CD4-positive, alpha-beta T cell treated with Interleukin-10 for 1 hour (primary cell): ENCODE measurements around the gene MT3.

ENCODE experiments used
- DNase-seq: peaks from one replicate; pipeline ENCODE4 v3.0.0-alpha.2; 2020

Gene MT3

GRCh38 chr16:56589141-56590039 is at the start of gene MT3:
Gene MT3 (plus strand): TSS chr16:56589528. CDS start chr16:56589591, 63 bp downstream.
- no peak for DNase-seq

DNA sequence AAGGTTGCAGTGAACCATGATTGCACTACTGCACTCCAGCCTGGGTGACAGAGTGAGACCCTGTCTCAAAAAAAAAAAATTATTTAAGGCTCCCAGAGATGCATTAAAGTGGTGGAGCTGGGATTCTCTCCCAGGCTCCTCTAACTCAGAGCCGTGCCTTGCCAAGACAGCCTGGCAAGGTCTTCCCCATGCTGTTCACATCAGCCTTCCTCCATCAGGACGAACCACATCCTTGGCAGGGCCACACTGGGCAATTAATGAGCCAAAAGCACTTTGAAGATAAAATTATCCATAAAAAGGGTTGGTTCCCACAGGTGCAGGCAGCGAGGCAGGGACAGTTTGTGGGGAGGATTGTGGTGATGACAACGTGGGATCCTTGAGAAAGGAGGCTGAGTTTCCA is 49.7 kb upstream of the MT3 start:
- DNase-seq, result no peak

- no peak for DNase-seq
These were observed 47.3 kb upstream of the MT3 start for GRCh38 chr16:56542039-56542438.

DNA sequence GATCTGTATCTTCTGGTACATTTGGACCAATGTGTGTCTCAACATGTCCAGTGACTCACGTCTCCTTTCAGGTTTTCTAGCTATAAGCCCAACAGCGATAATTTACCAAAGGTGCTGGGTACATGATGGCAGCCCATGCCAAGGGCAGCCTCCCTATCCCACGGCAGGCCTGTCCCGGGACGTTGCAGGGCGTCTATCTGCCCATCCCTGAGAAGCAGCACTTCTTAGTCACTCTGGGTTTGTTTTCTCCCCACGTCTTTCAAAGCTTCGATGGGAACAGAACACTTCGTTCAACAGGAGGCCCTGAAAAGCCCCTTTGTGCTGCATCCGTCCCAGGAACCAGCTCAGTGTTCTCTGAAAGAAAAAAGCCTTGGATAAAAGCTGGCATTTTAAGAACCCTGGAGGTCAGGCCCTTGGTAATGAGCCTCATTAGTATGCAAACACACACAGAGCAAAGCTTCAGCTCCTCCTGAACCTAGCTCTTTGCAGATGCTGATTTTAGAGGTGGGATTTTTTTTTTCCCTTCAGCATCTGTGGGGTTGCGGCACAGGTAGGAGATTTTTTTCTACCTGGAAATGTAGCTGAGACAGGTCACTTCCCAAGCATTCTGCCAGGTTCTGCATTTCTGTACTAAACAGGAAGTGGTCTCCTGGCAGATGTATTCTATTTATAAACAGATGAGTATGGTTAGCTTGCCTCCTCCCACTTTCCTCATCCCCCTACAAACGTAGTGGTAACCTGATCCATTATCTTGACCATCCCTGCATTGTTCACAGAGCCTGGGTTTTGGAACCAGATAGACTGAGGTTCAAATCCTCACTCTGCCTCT is 42.0 kb upstream of the MT3 start:
- DNase-seq, result peak; percentile 1

- no peak for DNase-seq
These were observed 41.3 kb upstream of the MT3 start for GRCh38 chr16:56547949-56548567.

- no peak for DNase-seq
These were observed 40.2 kb upstream of the MT3 start for GRCh38 chr16:56549161-56549560.

- no peak for DNase-seq
These were observed 39.5 kb upstream of the MT3 start for GRCh38 chr16:56549744-56550385.

DNA sequence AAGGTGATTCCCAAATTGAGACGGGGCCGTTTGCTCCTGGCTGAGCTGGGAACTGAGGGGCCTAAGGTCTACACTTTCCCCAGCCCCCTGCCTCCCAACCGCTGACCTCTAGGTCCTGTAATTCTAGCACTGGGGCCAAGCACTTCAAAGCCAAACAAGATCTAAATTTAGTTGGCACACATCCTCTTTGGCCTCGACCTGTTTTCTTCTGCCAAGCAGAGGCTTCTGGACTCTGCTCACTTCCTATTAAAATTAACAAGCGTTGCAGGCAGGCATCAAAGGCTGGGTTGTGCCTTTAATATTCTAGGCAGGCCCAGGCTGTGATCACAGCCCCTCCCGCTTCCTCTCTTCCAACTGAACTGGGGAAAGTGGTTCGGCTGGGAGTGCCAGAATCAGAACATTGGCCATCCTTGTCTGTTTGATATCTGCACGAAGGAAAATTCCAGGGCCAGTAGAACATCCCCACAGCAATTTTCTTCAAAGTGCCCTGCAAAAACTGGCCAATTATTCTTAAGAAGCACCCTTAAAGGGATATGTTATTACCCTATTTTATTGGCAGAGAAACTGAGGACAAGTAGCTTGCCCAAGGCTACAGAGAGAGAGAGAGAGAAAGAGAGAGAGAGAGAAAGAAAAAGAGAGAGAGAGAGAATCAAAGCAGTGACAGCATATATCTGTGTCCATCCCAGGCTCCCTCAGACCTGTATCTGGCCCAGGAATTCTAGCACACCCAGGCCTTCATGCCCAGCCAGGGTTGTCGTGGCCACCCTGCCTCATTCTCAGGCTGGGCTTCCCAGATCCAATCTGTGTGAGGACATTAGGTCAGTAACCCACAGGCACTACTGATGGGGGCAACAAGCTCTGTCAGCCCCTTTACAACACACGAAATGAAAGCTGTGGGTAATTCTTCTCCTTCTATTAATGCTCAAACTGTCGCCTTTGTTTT is 37.3 kb upstream of the MT3 start:
- no peak for DNase-seq

DNA sequence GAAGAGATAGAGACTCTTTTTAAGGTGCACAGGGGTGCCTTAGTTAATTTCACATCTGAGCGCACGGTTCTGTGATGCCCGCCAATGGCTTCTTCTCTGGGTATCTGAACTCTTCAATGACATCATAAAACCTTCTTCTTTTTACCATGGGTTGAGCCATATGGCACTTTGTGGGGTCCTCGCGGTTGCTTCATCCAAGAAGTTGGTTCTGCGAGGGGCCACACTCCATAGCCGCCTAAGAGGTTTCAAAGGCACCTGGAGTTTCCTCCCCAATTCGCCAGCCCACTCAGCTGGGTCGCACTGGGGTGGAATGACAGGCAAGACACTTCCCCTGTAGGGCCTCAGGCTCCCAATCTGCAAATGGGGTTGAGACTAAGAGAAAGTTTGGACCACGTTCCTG is 34.9 kb upstream of the MT3 start:
- no peak for DNase-seq

GRCh38 chr16:56558024-56558747 is 31.1 kb upstream of the MT3 start:
- DNase-seq, result no peak

DNA sequence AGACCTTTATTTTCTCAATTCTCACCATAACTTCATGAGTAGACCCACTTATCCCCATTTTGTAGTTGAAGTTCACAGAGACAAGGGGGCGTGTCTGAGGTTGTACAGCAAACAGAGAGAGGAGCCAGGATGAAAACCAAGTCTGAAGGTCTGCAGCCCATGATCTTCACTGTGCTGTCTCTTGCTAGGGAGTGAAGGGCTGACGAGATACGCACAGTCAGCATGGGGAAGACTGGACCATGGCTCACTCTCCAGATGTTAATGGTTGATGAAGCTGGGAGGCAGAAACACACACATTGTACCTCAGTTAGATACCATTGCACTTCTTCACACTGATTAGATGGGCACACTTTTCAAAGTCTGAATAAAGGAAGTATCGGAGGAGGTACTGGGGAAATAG is 30.2 kb upstream of the MT3 start:
- no peak for DNase-seq

DNA sequence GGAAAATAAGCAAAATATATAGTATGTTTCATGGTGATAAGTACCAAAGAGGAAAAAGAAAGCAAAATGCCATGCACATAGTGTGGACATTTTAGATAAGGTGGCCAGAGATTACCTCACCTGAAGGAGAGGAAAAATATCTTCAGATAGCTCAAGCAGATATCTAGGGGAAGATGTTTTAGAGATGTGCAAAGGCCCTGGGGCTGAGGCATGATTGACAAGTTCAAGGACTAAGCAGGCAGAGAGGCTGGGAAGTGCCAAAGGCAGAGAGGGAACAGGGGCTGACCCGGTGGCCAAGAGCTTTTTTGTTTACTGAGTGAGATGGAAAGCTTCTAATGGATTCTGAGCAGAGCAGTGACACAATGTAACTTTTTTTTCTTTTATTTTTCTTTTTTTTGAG is 28.9 kb upstream of the MT3 start:
- no peak for DNase-seq

DNA sequence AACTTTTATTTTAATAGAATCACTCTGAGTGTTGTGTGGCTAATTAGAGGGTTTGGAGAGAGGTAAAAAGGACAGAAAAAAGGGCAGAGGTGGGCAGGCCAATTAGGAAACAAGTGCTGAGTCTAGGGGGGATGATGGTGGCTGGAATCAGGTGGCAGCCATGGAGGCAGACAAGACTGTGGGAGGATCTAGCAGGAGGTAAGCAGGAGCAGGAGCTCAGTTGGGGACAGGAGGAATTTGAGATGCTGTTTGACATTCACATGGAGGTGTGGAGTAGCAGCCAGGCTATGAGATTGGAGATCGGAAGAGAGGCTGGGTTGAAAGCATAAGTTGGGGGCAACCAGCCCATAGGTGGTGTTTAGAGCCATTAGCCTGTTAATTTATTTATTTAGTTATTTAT is 28.2 kb upstream of the MT3 start:
- no peak for DNase-seq

- DNase-seq, result no peak
These were observed 24.4 kb upstream of the MT3 start, which contains the start of gene MT4 for GRCh38 chr16:56564793-56565477. Gene MT4 (plus strand): TSS chr16:56565073. CDS start chr16:56565129, 56 bp downstream.

DNA sequence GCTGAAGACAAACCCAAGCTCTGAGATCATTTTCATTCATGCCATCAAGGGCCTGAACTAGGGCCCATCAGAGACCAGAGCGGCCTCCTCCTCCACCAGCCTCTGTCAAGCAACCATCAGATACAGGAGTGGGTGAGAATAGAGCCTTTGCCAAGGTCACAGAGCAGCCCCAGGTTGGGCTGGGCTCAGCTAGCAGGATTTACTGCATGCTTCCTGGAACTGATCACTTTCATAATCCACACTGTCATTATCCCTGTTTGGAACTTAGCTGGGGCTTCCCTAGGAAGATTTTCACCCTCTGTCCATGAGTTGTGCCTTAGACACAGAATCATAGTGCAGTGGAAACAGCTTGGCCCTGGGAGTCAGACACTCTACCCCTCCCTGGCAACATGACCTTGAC is 19.4 kb upstream of the MT3 start:
- DNase-seq, result no peak

GRCh38 chr16:56571525-56571924 is 17.8 kb upstream of the MT3 start:
- DNase-seq, result no peak

GRCh38 chr16:56574625-56575024 is 14.7 kb upstream of the MT3 start:
- no peak for DNase-seq

GRCh38 chr16:56576585-56577299 is 12.6 kb upstream of the MT3 start:
- DNase-seq, result peak; percentile 89

- DNase-seq, result no peak
These were observed 12.1 kb upstream of the MT3 start for GRCh38 chr16:56577300-56577625.
